GDM1 (cell line): Measurements from ENCODE around the gene KRT85.
"Not testable (repeated sequence)": the region's sequence is repeated elsewhere in the genome, so short reads cannot be mapped to it uniquely, and the experiment has no call there.

Experiments used
- DNase-seq: peaks from one replicate; lab custom pipeline; 2025; lab: John Stamatoyannopoulos, UW

KRT85 gene

GRCh38 chr12:52349196-52349595 is 18.1 kb downstream of the KRT85 start:
- DNase-seq, result no peak

GRCh38 chr12:52347551-52348510 is 19.4 kb downstream of the KRT85 start:
- DNase-seq, result no peak

- no peak for DNase-seq
These were observed 20.3 kb downstream of the KRT85 start for GRCh38 chr12:52347016-52347415.

DNA sequence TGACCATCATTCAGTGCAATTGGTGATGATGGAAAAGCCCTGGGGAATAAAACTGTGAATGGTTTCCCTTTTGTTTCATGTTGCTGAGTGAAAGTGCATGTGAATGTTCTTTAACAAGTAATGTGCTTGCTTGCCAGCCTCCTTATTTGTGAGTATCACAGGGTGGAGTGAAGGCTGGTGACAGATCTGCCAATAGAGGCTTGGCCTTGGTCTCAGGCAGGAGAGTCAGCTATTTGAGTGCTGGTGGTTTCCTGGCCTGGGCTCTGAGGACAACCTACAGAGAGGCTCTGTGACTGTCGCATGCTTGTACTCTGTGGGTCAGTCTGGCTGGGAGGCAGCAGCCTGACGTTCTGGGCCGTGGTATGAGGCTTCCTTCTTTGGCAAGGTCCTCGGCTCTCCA is 20.7 kb downstream of the KRT85 start:
- no peak for DNase-seq

- DNase-seq, result not testable (repeated sequence)
These were observed 22.2 kb downstream of the KRT85 start for GRCh38 chr12:52345041-52345440.

- DNase-seq, result no peak
These were observed 23.2 kb downstream of the KRT85 start for GRCh38 chr12:52344111-52344510.

DNA sequence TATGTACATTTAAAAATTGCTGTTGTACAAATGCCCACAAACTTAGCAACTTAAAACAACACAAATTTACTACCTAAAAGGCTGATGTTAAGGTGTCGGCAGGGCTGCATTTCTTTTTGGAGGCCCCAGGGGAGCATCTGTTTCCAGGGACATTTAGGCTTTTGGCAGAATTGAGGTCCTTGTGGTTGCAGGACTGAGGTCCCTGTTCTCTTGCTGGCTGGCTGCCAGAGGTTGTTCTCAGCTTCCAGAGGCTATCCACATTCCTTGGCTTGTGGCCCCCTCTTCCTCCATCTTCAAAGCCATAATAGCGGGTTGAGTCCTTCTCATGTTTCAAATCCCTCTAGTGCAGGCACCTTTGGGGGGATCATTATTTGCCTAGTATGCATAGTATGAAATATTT is 23.7 kb downstream of the KRT85 start:
- no peak for DNase-seq

DNA sequence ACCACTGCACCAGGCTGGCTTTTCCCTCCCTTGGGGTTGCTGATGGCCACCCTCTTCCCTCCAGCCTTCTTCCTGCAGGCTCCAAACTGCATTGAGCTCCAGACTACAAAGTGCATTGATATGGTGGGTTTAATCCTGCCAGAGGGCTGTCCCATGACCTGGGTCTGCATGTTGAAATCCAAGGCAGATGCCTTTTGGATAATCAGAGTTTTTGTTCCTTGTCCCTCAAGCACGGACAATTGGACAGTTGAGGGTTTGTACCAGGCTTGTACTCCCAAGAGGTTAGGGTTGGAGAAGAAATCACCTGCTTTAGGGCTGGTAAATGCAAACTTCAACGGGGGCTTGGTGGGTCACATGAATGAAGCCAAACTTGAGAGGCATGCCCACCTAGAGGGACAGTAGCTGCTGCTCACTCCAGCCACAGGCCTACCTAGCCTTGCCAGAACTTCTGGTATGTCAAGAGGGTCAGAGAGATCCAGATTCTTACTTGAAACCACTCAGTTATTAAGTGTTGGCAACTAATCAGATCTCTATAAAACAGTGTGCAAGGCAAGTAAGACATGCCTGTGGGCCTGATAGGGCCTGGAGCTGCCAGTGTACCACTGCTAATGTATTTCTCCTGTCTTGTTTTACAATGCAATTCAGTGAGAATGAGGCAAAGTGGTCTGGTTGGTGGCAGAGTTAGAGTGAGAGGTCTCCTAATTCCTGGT is 24.3 kb downstream of the KRT85 start:
- DNase-seq, result no peak

DNA sequence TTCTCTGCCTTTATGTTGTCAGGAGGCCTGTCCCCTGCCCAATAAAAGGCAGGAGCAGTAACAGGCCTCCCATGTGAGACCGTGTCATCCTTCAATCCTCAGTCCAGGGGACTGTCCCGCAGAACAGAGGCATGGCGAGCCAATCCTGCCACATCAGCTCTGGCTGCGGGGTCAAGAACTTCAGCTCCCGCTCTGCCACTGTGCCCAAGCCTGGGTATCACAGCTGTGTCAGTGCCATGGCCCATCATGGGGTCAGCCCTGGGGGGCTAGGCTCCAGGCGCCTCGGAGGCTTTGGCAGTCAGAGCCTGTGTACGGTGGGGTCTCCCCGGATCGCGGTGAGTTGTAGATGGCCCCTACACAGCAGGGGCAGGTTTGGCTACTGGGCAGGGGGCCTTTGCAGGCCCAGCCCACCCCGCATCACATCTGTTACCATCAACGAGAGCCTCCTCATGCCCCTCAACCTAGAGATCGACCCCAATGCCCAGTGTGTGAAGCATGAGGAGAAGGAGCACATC is 26.2 kb downstream of the KRT85 start:
- DNase-seq, result no peak

DNA sequence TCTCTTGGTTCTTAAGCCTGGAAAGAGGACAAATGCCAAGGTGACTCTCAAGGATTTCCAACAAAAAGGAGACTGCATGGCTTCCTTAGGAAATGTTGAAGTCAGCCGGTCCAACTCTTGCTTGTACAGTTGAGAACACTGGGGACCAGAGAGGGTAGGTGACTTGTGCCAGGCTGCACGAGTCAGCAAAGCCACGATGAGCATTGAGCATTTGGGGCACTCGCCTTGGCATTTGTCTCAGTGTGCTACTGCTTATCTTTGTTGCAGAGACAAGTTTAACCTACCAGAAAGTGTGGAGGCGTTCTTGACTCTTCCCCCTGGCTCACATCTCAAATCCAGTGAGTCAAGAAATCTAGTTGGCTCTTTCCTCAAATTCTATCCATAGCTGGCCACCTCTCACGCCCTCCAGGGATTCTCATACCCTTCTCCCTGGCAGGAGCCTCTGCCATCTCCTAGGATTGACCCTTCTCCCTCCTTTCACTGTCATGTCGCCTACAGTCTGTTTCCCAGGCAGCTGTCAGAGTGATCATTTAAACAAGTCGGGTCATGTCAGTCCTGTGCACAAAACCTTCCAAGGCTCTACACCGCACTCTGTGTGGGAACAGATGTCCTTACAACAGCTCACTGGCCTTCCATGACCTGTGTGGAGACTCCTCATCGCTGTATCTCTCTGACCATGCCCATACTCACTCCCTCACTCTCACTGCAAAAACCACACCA is 28.9 kb downstream of the KRT85 start:
- no peak for DNase-seq

DNA sequence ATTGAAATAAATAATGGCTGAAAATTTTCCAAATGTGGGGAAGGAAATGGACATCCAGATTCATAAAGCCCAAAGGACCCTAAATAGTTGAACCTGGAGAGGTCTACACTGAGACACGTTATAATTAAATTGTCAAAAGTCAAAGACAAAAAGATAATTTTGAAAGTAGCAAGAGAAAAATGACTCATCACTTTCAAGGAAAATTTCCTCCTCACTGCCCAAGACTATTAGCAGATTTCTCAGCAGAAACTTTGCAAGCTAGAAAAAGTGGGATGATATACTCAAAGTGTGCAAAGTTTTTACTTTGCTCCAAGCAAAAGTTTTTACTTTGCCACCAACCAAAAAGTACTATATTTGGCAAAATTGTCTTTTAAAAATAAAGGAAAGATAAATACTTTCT is 30.2 kb downstream of the KRT85 start:
- no peak for DNase-seq

- DNase-seq, result no peak
These were observed 30.6 kb downstream of the KRT85 start for GRCh38 chr12:52336641-52337040.

GRCh38 chr12:52335598-52336262 is 31.6 kb downstream of the KRT85 start:
- DNase-seq, result no peak

DNA sequence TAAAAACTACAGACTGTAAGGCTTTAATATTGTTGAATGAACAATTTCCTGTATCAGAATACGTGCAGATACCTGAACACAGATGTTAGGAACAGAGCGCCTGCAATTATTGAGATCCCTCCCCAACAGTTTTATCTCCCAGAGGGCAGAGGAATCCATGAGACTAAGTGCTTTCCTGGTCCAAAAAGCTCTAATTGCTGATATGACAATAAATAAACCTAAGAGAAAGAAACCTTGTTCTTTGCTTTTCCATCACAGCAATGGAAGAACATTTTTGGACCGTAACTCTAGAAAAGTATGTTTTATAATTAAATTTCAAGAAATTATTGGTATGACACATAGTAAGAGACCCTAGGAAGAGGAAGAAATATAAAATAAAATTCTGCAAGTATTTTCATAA is 33.1 kb downstream of the KRT85 start:
- no peak for DNase-seq

DNA sequence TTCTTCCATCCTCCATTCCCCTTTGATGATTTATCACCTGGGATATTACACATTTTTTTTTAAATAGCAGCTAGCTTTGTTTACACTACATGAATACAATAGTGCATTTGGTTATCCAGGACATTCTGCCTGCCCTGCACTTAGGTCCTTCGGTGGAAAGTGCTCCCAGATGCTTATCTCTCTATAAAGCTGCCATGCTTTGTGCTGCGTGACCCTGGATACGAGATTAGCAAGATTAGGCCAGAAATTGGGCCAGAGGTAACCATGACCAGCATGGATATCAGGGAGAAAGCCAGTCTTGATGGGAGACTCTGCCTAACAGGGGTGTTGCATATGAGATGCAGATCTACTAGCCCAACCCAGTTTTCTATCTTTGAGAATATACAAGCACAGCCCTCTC is 34.0 kb downstream of the KRT85 start:
- no peak for DNase-seq

DNA sequence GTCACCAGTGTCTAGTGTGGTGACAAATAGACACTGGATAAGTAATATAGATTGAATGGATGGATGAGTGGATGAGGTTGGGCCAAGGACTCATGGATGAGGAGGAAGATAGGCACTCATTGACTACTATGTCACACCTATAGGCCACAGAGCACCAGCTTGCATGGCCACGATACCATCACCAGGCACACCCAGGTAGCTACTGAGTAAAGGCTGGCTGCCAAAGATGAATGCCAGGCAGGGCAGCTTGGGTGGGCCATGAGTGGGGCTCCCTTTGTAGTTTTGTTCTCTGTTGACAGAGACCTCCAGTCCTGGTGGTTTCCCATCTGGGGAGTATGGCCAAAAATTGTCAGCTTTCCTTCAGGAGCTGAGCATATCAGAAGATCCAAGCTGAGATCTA is 34.9 kb downstream of the KRT85 start:
- DNase-seq, result no peak

DNA sequence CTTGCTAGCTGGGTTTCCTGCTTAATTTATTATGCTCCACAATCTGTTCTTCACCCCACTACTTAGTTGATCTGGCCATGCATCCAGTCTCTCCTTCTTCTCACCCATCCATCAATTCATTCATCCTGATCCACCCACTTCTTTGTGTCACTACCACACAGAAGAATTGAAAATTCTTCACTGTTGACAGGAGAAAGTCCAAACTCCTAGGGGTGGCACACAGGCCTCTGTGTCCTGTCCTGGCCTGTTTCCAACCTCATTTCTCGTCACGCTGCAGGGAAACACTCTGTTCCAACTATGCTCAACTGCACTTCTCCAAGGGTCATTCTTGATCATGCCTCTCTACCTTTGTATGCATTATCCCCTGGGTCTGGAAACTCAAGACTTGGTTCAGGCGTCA is 35.4 kb downstream of the KRT85 start:
- no peak for DNase-seq

- DNase-seq, result no peak
These were observed 36.2 kb downstream of the KRT85 start for GRCh38 chr12:52331039-52331438.

DNA sequence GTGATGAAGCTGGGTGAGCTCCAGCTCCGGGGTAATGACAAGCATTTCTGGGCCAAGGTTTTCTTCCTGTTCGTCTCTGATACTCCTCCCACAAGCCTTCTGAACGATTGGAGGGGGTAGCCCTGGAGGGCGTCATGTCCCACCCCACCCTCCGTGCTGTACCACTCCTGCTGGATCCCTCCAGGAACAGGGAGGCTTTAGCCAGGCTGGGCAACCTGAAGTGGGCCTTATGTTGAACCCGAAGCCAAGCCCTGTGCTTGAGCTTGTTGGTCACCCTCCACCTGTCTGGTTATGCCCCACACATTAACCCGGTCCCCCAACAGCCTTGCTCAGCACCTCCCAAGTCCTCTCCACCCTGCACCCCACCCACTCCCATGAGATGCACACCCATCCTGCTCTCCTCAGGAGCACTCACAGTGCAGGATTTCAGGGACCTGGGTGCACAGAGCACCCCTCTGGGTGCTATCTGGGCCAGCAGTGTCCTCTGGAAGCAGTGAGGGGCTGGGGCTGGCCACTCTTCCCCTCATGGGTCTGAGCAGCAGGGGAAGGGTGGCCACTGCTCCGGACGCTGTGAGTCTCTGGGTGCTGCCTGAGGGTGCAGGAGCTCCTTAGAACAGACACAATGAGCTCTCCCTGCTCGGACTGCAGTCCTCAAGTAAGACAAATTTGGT is 39.3 kb downstream of the KRT85 start:
- no peak for DNase-seq

DNA sequence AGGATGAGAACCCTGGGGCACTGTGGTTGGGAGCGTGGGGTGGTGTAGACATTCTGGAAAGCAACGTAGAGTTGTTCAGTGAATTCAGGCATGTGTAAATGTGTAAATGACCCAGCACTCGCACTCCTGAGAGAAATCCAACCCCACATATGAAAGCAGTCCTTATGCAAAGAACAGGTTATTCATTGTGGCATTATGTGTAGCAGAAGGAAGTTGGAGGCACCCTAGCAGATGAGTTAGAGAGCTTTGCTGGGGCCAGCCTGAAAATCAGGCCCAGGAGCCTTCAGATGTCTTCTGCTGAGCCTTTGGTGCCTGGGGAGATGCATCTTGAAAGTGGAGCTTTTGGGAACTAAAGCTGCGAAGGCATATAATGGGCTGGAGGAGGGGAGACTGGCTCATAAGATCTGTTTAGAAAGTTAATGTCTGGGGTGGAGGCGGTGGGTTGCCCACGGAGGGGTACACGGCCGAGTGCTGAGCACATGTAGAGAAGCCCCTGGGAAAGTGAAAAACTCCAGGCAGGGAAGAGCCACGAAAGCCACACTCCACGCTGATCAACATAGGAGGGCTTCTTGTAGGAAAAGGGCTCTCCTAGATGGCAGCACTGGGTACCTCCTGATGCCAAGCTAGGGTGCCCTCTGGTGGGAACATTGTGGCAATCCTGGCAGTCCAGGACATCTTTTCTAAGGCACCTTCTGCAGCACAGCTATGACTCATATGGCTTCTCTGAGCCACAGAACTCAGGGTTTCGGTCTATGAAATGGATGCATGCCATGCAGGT is 40.0 kb downstream of the KRT85 start:
- DNase-seq, result peak; percentile 73

- DNase-seq, result no peak
These were observed 43.2 kb downstream of the KRT85 start for GRCh38 chr12:52324153-52324444.
